GM12878 (cell line): ENCODE measurements around the gene SP1. TPM values are rescaled to one million over a fixed set of nuclear protein-coding genes. Genes with fewer than 3 reads are reported as not detected.

ENCODE experiments used
- BACH1 ChIP-seq: fragments of 450-650 bp; IDR thresholded peaks from 2 replicates; pipeline ENCODE4 v1.6.1; 2017; ENCODE audit warnings: mild to moderate bottlenecking, borderline replicate concordance
- BCL3 ChIP-seq: IDR thresholded peaks from 2 replicates; pipeline ENCODE4 v1.6.1; 2011; ENCODE audit warnings: borderline replicate concordance, low read depth, mild to moderate bottlenecking, moderate library complexity, low read length; ENCODE audit not compliant: insufficient read depth, poor library complexity, severe bottlenecking
- BRCA1 ChIP-seq: IDR thresholded peaks from 2 replicates; pipeline ENCODE4 v1.6.1; 2011; ENCODE audit warnings: low read depth, low read length, improper control_type of control experiment
- CEBPB ChIP-seq, 2 experiments: fragments of 150-350 bp in 1 of 2; IDR thresholded peaks; 2 replicates each; pipeline ENCODE4 v1.6.1; 2012 to 2014; ENCODE audit warnings: low read depth in 2 of 2, low read length in 2 of 2, borderline replicate concordance in 1 of 2, inconsistent platforms in 1 of 2
- CEBPZ ChIP-seq: fragments of 150-350 bp; IDR thresholded peaks from 2 replicates; pipeline ENCODE4 v1.6.1; 2016; ENCODE audit warnings: low read depth, low read length
- CHD4 ChIP-seq: fragments of 200-600 bp; sonication (generic); IDR thresholded peaks from 2 replicates; pipeline ENCODE4 v1.6.1; 2016; ENCODE audit warnings: mild to moderate bottlenecking
- CTCF ChIP-seq, 3 experiments: IDR thresholded peaks in 2 of 3; conservative IDR thresholded peaks in 1 of 3; 2 replicates each; pipeline ENCODE4 v1.5.1; 2011; ENCODE audit warnings: low read depth in 3 of 3, low read length in 3 of 3, mild to moderate bottlenecking in 3 of 3, control low read depth in 2 of 3, moderate library complexity in 2 of 3, inconsistent platforms in 1 of 3, mixed read lengths in 1 of 3; ENCODE audit not compliant: control insufficient read depth in 2 of 3, insufficient read depth in 1 of 3; ENCODE audit errors: extremely low read depth in 1 of 3
- HDAC2 ChIP-seq: fragments of 200-600 bp; sonication (generic); IDR thresholded peaks from 2 replicates; pipeline ENCODE4 v1.6.1; 2017
- HDAC6 ChIP-seq: fragments of 200-600 bp; sonication (generic); IDR thresholded peaks from one replicate; pipeline ENCODE4 v1.8.0; 2017; ENCODE audit warnings: antibody characterized with exemption; ENCODE audit not compliant: unreplicated experiment
- JUND ChIP-seq: IDR thresholded peaks from 2 replicates; pipeline ENCODE4 v1.6.1; 2012; ENCODE audit warnings: low read depth, mild to moderate bottlenecking, low read length, improper control_type of control experiment, moderate library complexity
- KDM1A ChIP-seq: fragments of 200-600 bp; sonication (generic); IDR thresholded peaks from 2 replicates; pipeline ENCODE4 v1.6.1; 2016; ENCODE audit warnings: borderline replicate concordance
- PML ChIP-seq: IDR thresholded peaks from 2 replicates; pipeline ENCODE4 v1.6.1; 2012; ENCODE audit warnings: low read length, inconsistent platforms
- POLR2AphosphoS5 ChIP-seq: IDR thresholded peaks from 2 replicates; pipeline ENCODE4 v1.6.1; 2011; ENCODE audit warnings: mild to moderate bottlenecking, low read length, inconsistent platforms
- PRDM15 ChIP-seq: fragments of 450-650 bp; formaldehyde crosslinking; IDR thresholded peaks from 2 replicates; pipeline ENCODE4 v1.4.0; 2020; ENCODE audit warnings: mild to moderate bottlenecking, moderate library complexity
- RUNX3 ChIP-seq: IDR thresholded peaks from 2 replicates; pipeline ENCODE4 v1.6.1; 2012; ENCODE audit warnings: low read length, inconsistent platforms
- SMC3 ChIP-seq: IDR thresholded peaks from 2 replicates; pipeline ENCODE4 v1.6.1; 2011; ENCODE audit warnings: low read length, improper control_type of control experiment, borderline replicate concordance
- SUPT20H ChIP-seq: IDR thresholded peaks from 2 replicates; pipeline ENCODE4 v1.6.1; 2011; ENCODE audit warnings: low read depth, mild to moderate bottlenecking, low read length, moderate library complexity, borderline replicate concordance; ENCODE audit not compliant: control insufficient read depth
- TCF7 ChIP-seq: IDR thresholded peaks from 2 replicates; pipeline ENCODE4 v1.6.1; 2014; ENCODE audit warnings: antibody characterized with exemption, borderline replicate concordance
- ZNF217 ChIP-seq: fragments of 450-650 bp; IDR thresholded peaks from 2 replicates; pipeline ENCODE4 v1.6.1; 2017; ENCODE audit warnings: antibody characterized with exemption, mild to moderate bottlenecking
- ZNF24 ChIP-seq: fragments of 450-650 bp; IDR thresholded peaks from 2 replicates; pipeline ENCODE4 v1.6.1; 2017; ENCODE audit warnings: antibody characterized with exemption, mild to moderate bottlenecking
- polyA plus RNA-seq, 11 experiments: library from polyadenylated mRNA; depleted of rRNA in 4 of 11; unstranded in 6 of 11; stranded (reverse) in 5 of 11; fragments of >200 nt; fragmentation: Nextera tagmentation in 4 of 11; fragmentation: Illumina TruSeq in 1 of 11; extraction: Ambion mirVana in 4 of 11; extraction: Trizol in 1 of 11; gene quantifications; 1 replicate in 1 of 11; 2 replicates in 10 of 11; pipeline versions ENCODE4 v1.2.1 to v1.2.3, GENCODE V29; 2011 to 2016; ENCODE audit warnings: inconsistent platforms in 2 of 11, missing spikeins in 2 of 11, low read depth in 1 of 11
- total RNA-seq, 4 experiments: library from RNA; depleted of rRNA in 3 of 4; stranded (reverse); fragments of >200 nt in 3 of 4; fragmentation: Illumina TruSeq in 1 of 4; extraction: Trizol in 1 of 4; gene quantifications; 2 replicates each; pipeline versions ENCODE4 v1.2.1 to v1.2.3, GENCODE V29; 2013 to 2021

The SP1 gene
- total and polyA plus RNA-seq, 10 of the 15 experiments (the other 5 are each of a cell fraction or from before 2014, with no cell fraction given): 3.3 to 52.0 (median 25.2) TPM

GRCh38 chr12:53441040-53441833 lies 61.3 kb downstream of the SP1 start, which contains the start of gene PRR13 (continued):
- no peak for TF ChIP-seq CTCF (IDR thresholded peaks at IDR 0.05 in 2 of 3, conservative IDR thresholded peaks at IDR 0.05 in 1 of 3; ENCODE audit: control insufficient read depth in 2 of 3, extremely low read depth in 1 of 3, insufficient read depth in 1 of 3, low read depth in 3 of 3, low read length in 3 of 3)
- TF ChIP-seq PML: peak; percentile 98; the same call in 1 of the 2 replicates
- no peak for TF ChIP-seq KDM1A
- no peak for TF ChIP-seq SUPT20H
- no peak for TF ChIP-seq RUNX3
- TF ChIP-seq CEBPZ: no peak
- no peak for TF ChIP-seq ZNF217
- no peak for TF ChIP-seq TCF7
- no peak for TF ChIP-seq BACH1
- TF ChIP-seq JUND: no peak
- TF ChIP-seq POLR2AphosphoS5: peak; percentile 99
- no peak for TF ChIP-seq HDAC2
- TF ChIP-seq PRDM15 (CRISPR knock-in tag): no peak
- TF ChIP-seq ZNF24: no peak
- no peak for TF ChIP-seq BCL3
- TF ChIP-seq SMC3: no peak
- no peak for TF ChIP-seq CHD4
- no peak for TF ChIP-seq BRCA1
- TF ChIP-seq HDAC6: no peak
- TF ChIP-seq CEBPB (IDR thresholded peaks at IDR 0.05; ENCODE audit: borderline replicate concordance in 1 of 2, low read depth in 2 of 2, low read length in 2 of 2): no peak
